Stimulated activated CD4-positive, alpha-beta T cell treated with anti-CD3 and anti-CD28 coated beads, Interleukin-1b, Interleukin-23, amount 100 ng/mL, for 4 hours (primary cell): ENCODE measurements around the gene VPS18.

Experiments
- DNase-seq, 2 donors: peaks; one replicate each; pipeline ENCODE4 v3.0.0-alpha.2; 2020; ENCODE audit warnings: low read depth in 2 of 2

Gene VPS18

DNA sequence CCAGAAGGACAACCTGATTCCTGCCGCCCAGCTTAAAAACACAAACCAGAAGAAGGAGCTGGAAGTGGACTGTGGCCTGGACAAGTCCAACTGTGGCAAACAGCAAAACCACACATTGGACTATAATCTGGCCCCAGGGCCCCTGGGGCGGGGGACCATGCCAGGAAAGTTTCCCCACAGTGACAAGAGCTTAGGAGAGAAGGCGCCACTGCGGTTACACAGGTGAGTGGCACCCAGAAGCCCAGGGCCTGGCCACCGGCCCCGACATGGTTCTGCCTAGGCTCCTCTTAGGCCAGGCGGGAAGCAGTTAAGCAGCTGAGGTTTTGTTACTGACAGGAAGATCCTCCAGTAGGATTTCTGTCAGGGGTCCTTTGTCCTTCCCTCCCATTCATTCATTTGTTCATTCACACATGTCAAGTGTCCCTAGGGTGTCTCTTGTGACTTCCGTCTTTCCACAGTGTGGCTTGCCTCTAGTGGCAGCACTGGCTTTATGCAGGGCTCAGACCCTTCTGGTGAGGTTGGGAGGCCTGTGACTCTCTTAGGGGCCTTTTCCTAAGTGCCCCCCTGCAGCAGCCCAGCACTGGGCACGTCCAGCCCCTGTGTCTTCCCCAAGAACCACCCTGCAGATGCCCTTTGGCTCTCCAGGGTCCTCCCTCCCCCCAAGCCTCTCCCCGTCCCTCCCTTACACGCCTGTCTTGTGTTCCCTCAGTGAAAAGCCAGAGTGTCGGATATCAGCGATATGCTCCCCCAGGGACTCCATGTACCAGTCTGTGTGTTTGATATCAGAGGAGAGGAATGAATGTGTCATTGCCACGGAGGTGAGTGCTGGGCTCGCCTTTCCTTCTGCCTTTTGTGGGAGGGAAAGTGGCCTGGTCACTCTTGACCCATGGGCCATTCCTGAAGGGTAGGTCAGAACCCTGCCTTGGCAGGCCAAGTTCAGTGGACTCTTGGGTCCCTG is 42.7 kb downstream of the VPS18 start:
- DNase-seq, result no peak

DNA sequence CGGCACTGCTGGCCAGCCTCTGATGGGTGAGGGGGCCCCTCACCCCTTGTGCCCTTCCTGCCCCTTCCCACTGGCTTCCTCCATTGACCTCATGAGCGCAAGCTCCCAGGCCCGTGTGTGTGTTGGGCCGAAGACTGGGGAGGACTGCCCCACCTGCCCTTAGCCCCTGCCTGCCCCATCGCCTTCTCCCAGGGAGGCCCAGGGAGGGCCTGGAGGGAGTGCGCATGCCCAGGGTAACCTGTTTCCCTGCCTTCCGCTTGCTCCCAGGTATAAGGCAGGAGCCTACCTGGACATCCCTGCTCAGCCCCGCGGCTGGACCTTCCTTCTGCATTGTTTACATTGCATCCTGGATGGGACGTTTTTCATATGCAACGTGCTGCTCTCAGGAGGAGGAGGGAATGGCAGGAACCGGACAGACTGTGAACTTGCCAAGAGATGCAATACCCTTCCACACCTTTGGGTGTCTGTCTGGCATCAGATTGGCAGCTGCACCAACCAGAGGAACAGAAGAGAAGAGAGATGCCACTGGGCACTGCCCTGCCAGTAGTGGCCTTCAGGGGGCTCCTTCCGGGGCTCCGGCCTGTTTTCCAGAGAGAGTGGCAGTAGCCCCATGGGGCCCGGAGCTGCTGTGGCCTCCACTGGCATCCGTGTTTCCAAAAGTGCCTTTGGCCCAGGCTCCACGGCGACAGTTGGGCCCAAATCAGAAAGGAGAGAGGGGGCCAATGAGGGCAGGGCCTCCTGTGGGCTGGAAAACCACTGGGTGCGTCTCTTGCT is 43.7 kb downstream of the VPS18 start:
- DNase-seq, result no peak

DNA sequence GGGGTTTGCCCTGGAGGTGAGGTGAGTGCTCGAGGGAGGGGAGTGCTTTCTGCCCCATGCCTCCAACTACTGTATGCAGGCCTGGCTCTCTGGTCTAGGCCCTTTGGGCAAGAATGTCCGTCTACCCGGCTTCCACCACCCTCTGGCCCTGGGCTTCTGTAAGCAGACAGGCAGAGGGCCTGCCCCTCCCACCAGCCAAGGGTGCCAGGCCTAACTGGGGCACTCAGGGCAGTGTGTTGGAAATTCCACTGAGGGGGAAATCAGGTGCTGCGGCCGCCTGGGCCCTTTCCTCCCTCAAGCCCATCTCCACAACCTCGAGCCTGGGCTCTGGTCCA is 44.3 kb downstream of the VPS18 start:
- DNase-seq, result no peak

DNA sequence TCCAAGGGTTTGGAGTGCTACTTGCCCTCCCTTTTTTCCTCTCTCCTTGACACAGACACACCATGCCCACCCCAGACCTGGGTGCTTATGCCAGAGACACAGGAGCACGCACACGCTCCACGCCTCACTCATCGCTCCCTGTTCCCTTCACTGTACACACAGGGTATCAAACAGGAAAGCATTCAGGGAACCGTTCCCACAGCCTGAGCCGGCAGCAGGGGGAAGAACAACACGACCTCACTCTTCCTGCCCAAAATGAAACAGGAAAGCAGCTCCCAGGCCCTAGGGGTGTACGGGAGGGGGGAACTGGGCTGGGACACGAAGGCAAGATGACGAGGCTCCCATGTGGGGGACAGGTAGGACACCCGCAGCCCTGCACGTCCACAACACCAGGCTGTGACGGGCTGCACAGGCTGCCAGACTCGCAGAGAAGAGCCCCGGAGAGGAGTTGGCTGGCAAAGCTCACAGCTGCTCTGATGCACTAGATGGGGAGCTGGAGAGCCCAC is 46.1 kb downstream of the VPS18 start:
- DNase-seq, result no peak

DNA sequence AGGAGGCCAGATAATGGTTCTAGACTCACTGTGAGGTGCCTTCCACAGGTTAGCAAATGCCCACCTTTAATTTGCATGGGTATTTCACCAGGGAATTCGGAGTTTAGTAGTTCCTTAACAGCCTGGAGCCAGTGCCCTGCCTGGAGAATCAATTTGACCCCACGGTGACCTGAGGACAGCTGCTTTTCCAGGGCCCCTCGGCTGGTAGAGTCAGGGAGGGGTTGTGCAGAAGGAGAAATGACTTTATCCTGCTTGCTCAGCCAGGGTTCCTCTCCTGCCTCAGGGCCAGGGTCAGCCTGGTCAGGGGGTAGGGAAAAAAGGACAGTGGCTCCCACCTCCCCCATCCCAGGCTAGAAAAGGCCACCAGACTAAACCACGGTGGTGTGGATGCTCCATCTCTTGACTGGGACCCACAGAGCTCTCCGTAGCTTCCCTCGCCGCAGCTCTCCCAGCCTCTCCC is 46.8 kb downstream of the VPS18 start:
- no peak for DNase-seq

DNA sequence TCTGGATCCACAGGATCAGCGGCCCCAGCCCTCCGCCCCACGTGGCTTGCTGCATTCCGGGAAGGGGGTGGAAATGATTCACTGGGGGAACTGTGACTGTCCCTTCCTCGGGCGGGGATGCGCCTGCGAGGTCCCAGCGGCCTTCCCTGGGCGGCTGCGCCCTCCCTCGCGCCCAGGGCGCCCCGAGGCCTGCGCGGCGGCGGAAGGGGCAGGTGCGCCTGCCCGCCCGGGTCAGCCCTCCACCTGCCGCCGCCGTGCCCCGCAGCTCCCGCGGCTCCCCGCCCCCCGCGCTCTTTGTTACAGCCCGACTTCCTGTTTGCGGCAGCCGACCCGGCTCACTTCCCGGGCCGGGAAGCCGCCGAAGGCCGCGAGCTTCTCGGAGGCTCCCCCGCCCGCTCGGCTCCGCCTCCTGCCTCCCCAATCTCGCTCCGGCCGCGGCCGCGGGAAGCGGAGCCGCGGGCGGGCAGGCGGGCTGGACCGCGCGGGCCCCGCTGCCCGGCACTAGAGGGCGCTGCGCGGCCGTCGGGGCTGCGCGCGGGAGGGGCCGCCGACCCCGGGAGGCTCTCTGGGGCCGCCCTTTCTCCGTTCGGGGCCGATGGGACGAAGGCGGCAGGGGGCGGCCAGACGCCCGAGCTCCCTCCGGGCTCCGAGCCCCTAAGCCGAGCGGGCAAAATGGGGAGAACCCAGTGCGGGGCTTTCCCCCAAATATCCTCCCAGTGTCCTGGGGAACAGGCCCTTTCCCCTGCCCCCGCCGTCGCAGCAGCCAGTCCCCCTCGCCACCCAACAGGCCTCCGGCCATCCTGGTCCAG is 47.5 kb downstream of the VPS18 start:
- peak in 1 of 2 donors; percentile 63 for DNase-seq

DNA sequence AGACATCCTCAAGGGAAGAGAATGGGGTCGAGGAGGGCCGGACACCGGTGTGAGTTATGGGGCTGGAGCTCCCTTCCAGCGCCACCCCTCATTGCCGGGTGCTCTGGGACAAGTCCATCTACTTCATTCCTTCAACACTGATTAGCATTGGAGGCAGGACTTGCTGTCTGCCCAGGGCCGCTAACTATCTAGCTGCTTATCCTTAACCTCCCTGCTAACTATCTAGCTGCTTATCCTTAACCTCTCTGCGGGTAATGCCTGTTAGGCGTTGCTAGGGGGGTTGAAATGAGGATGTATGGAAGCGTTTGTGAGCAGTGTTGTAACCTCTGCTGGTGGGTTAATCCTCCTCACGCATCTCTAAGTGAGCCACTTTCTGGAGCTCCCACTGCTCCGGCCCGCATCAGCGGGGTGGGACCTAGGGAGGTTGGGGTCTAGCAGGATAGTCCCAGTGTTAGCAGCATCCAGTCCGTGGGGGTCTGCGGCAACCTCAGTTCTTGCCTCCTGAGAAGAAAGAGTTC is 48.1 kb downstream of the VPS18 start:
- no peak for DNase-seq

DNA sequence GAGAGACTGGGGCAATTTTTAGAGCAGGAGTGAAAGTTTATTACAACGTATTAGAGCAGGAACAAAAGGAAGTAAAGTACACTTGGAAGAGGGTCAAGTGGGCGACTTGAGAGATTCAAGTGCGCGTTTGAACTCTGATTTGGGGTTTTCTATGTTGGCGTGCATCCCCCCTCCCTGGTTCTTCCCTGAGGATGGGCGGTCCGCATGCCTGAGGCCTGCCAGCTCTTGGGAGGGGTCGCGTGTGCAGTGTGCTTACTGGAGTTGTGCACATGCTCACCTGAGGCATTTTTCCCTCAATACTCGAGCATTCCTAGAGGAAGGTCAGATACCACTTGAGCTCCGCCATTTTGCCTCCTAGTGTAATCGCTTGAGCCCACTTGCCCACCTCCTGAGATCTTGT is 48.6 kb downstream of the VPS18 start:
- no peak for DNase-seq

DNA sequence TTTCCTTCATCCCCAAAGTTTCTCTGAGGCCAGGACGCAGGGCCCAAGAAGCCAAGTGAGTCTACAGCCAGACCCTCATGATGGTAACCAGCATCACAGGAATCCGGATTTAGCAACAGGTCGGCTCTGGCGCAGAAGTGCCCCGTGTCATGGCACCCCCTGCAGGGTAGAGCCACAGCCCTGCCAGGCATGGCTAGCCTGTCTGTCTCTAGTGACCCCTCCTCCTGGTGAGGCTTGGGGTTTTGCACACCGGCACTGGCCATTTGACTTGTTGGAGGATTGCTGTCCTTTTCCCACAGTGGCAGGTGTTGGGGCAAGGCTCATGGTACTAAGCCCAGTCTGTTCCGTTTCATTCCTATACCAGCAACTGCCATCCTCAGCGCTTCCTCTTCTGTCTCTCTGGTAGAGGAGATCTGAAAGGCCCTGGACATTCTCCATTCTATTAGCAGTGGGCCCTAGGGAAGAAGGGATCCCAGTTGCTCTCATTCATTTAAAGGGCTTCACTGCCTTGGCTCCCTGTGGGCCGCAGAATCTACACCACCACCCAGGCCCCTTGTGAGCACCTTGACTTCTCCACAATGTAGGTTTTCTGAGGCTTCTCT is 49.6 kb downstream of the VPS18 start:
- no peak for DNase-seq

DNA sequence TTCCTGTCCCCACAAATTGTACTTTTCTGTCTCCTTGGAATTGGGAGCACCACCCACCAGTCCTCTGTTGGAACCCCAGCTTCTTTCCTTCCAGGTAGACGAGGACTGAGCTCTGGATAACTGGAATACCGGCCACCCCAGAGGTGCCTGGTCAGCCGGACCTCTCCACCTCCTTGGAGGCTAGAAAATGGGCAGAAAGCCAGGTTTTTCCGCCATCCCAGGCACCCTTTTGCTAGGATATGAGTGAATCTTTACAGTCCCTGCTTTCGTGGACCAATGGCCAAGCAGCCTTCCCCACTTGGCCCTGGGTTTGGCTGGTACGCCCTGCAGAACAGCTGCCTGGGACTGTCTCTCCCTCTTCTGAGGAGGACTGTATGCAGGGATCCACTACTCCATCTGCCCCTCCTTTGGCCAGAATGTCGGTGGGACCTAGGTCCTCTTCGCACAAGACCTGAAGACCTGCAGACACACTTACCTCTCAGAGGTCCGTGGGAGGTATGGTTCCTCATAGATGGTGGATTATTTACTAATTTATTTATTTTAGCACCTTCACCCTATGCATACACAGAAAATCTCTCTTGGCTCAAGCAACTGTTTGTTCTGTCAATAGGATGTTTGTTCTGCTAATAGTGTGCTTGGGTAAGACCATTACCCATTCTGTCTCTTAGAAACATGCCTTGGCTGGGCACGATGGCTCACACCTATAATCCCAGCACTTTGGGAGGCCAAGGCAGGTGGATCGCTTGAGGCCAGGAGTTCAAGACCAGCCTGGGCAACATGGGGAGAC is 50.5 kb downstream of the VPS18 start:
- DNase-seq, result no peak

DNA sequence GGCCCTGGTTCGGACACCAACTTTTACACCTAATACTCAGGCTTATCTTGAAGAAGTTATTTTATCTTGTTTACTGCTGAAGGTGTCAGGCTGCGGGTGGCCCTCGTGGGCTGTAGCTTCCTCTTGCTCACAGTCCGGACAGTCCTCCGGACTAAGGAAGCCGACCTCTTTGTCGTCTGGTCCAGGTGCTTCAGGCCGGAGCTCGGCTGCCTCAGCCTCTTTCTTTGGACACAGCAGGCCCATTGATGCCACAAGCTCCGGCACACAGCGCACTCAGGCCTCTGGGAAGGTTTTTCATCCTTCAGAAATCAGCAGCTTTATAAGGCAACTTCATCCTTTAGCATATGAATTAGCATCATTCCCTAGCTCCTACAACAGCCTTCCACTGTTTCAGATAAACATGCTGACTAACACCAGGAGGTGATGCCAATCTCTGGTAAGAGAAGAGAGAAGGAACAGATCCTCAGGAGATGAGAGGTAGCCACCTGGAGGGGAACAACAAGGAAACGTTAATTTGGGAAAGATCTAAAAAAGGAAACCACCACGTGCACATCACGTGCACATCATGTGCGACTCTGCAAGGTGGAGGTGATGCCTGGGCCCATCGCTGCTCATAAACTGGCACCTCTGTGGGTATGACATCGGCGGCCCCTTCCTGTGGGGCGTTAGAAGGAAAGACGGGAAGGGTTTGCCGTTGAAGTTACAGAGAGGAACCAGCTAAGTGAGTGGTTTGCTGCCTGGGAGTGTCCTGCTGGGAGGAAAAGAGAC is 54.6 kb downstream of the VPS18 start:
- DNase-seq, result no peak

DNA sequence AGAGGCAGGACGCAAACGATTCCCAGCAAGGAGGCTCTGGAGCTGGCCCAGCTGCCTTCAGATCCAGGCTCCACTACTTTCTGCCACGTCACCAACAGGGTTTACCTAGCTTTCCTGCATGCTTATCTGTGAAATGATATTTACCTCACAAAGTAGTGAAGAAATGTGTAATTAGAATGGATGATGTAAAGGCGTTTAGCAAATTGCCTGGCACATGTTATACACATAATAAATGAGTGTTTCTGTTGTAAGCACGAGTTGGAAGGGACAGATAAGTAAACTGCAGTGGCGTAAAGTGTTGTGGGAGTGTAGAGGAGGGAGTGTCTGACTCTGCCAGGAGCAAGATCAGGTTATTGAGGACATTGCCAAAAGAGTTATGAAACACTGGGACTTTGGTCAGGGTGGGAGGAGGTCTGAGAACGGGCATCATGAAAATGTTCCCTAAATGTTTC is 55.5 kb downstream of the VPS18 start:
- no peak for DNase-seq

DNA sequence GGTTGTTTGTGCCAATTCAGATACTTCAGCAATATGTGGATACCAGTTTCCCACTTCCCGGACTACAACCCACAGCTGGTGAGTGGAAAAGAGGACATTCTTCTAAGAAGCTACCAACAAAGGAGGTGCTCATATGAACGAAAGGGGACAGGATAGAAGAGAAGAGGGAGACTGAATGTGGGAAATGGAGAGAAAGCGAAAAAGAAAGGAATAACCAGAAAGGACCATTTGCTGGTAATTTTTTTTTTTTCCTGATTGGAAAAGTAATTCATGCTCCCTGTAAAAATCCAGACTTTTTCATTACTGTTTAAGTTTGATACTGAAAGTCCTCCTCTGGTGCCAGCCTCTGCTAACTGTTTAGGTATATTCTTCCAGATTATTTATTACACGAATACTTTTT is 57.5 kb downstream of the VPS18 start:
- DNase-seq, result no peak

DNA sequence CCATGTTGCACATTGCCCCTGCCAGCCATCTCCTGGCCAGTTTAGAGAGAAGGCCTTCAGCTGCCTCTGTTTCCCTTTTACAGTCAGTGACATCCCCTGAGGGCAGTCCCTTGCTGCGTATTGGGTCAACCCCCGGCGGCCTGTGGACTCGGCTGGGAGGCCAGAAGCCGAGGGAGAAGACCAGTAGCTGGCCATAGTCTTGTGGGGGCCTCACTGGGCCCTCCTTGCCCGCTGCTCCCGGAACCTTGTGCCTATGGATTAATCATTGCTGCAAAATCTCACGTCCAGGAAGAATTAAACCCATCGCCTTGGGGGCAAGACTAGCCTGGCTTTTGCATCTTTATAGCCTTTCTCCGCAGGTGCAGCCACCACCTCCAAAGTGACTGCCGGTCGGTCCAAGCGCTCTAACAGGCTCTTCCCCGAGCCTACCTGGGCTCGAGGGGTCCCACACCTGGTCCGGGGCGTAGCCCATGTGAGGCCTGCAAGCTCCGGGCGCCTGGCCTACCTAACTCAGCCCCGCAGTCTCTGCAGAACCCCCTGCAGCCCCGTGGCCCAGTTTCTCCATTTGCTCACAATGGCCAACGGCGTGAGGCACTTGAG is 58.2 kb downstream of the VPS18 start:
- no peak for DNase-seq

DNA sequence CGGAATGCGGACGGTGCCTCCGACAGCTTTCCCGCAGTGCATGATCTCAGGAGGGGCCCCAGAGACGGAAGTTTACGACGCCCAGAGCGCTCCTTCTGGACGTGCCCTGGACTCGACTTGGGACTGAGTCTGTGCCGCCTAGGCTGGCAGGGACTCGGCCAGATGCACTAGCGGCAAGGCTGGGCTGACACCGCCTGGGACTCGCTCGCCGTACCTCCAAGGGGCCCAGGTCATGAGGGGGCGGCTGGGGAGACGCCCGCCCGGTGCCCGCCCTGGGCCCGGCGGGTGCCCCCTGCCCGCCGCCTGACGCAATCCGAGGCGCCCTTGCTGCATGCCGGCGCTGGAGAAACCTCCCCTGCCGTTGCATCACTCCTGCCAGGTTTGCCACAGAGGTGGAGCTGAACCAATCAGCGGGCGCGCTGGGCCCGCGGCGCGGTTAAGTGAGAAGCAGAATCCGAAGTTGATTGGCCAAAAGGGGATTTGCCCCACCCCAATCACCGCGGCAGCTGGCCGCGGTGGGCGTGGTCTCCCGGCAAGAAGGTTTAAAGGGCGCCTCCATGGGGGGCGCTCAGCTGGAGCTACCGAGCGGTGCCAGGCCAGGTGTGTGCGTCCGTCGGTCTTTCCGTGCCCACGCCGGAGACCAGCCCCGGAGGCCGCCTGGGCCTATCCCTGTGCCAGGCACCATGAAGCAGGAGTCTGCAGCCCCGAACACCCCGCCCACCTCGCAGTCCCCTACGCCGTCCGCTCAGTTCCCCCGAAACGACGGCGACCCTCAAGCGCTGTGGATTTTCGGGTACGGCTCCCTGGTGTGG is 58.9 kb downstream of the VPS18 start, which contains the start of gene CHAC1:
CHAC1 (plus strand) TSS at position 571 of the 812 bp plus-strand sequence; CDS start at position 684, 113 bp downstream.
- DNase-seq, result peak; percentile 90 to 94
